HCT116 (cell line): ENCODE measurements around the gene LDLRAD4. TPM values are rescaled to one million over a fixed set of nuclear protein-coding genes. Genes with fewer than 3 reads are reported as not detected.

ENCODE experiments used
- ATAC-seq: fragments of 200-7000 bp; cut with Tn5 transposase; 2 replicates; pipeline ENCODE4 v1.9.1; 2020; ENCODE audit warnings: mild to moderate bottlenecking, moderate library complexity
- BruUV-seq: library from RNA; stranded (reverse); fragments of 400-500 nt; replicated peaks from 2 replicates; lab custom pipeline; 2021; lab: Mats Ljungman, UMichigan
- CTCF ChIA-PET: fragments of 300-600 bp; sonication (Branson Sonifier 250); formaldehyde crosslinking; loops from one replicate; lab custom pipeline; 2021; ENCODE audit warnings: antibody characterized with exemption; lab: Charles Lee
- POLR2A ChIA-PET: fragments of 300-600, 350-600 bp; sonication (Branson Sonifier 250); formaldehyde crosslinking; loops from one replicate; lab custom pipeline; 2021; ENCODE audit warnings: antibody characterized with exemption; lab: Charles Lee
- RAD21 ChIA-PET, 2 experiments: fragments of 300-600 bp; sonication (Branson Sonifier 250); formaldehyde crosslinking; loops; one replicate each; lab custom pipeline; 2023; ENCODE audit warnings: low total read pairs in 2 of 2; ENCODE audit not compliant: uncharacterized antibody in 2 of 2, unreplicated experiment in 2 of 2, low non-redundant PET in 1 of 2; lab: Charles Lee
- DNase-seq: peaks from one replicate; pipeline ENCODE4 v3.0.0-alpha.2; 2010; ENCODE audit warnings: low read depth, low spot score
- H2AFZ ChIP-seq: fragments of 200-600 bp; shearing (Covaris generic), sonication (generic); 2 replicates; pipeline ENCODE4 v1.6.1; 2017; ENCODE audit warnings: low read depth, mixed run types, mixed read lengths, antibody characterized with exemption, low read length; ENCODE audit not compliant: poor library complexity, severe bottlenecking
- H3K27ac ChIP-seq: 2 replicates; pipeline ENCODE4 v1.5.1; 2012; ENCODE audit warnings: low read depth, low read length
- H3K27me3 ChIP-seq: fragments of 200-600 bp; sonication (generic); 2 replicates; pipeline ENCODE4 v1.6.1; 2016; ENCODE audit warnings: mixed run types, low read length, mixed read lengths; ENCODE audit not compliant: insufficient read depth
- H3K36me3 ChIP-seq, 2 experiments: fragments of 200-500 bp in 1 of 2; fragments of 200-600 bp in 1 of 2; sonication (Bioruptor generic) in 1 of 2; sonication (generic) in 1 of 2; 2 replicates each; pipeline versions ENCODE4 v1.5.1 to v1.6.1; 2014 to 2016; ENCODE audit warnings: low read length in 2 of 2, inconsistent platforms in 1 of 2, mixed read lengths in 1 of 2, mixed run types in 1 of 2; ENCODE audit not compliant: insufficient read depth in 2 of 2, control insufficient read depth in 1 of 2
- H3K4me1 ChIP-seq, 2 experiments: fragments of 200-600 bp in 1 of 2; sonication (generic) in 1 of 2; 2 replicates each; pipeline versions ENCODE4 v1.5.1 to v1.6.1; 2012 to 2017; ENCODE audit warnings: low read length in 2 of 2, inconsistent platforms in 1 of 2, mild to moderate bottlenecking in 1 of 2, mixed read lengths in 1 of 2, mixed run types in 1 of 2, moderate library complexity in 1 of 2; ENCODE audit not compliant: insufficient read depth in 2 of 2, control insufficient read depth in 1 of 2
- H3K4me2 ChIP-seq: fragments of 200-600 bp; sonication (generic); 2 replicates; pipeline ENCODE4 v1.6.1; 2017; ENCODE audit warnings: mixed run types, low read length, mixed read lengths
- H3K4me3 ChIP-seq, 2 experiments: fragments of 200-600 bp in 1 of 2; sonication (generic) in 1 of 2; replicated peaks in 1 of 2; 2 replicates each; pipeline ENCODE4 v1.5.1; 2011 to 2016; ENCODE audit warnings: low read length in 2 of 2, control low read depth in 1 of 2, low read depth in 1 of 2, mild to moderate bottlenecking in 1 of 2, mixed read lengths in 1 of 2, mixed run types in 1 of 2
- H3K79me2 ChIP-seq: fragments of 200-600 bp; sonication (generic); 2 replicates; pipeline ENCODE4 v1.6.1; 2017; ENCODE audit warnings: mild to moderate bottlenecking, mixed run types, low read length, moderate library complexity, mixed read lengths; ENCODE audit not compliant: insufficient read depth
- H3K9ac ChIP-seq: fragments of 200-600 bp; sonication (generic); 2 replicates; pipeline ENCODE4 v1.6.1; 2016; ENCODE audit warnings: low read length, mixed read lengths
- H3K9me2 ChIP-seq: fragments of 200-600 bp; sonication (generic), shearing (Covaris generic); 2 replicates; pipeline ENCODE4 v1.6.1; 2017; ENCODE audit warnings: mixed run types, mild to moderate bottlenecking, moderate library complexity; ENCODE audit not compliant: insufficient read depth
- H3K9me3 ChIP-seq, 2 experiments: fragments of 200-500 bp in 1 of 2; fragments of 200-600 bp in 1 of 2; sonication (Bioruptor generic) in 1 of 2; sonication (generic) in 1 of 2; 2 replicates each; pipeline ENCODE4 v1.6.1; 2014 to 2017; ENCODE audit warnings: low read length in 2 of 2, mixed read lengths in 2 of 2, inconsistent platforms in 1 of 2, low read depth in 1 of 2, mild to moderate bottlenecking in 1 of 2, mixed run types in 1 of 2, moderate library complexity in 1 of 2; ENCODE audit not compliant: control insufficient read depth in 1 of 2, insufficient read depth in 1 of 2
- H4K20me1 ChIP-seq: fragments of 200-600 bp; sonication (generic), shearing (Covaris generic); 2 replicates; pipeline ENCODE4 v1.6.1; 2017; ENCODE audit warnings: mixed run types, mild to moderate bottlenecking, moderate library complexity; ENCODE audit not compliant: insufficient read depth
- EGR1 ChIP-seq: IDR thresholded peaks from 2 replicates; pipeline ENCODE4 v1.6.1; 2012; ENCODE audit warnings: low read depth
- ELF1 ChIP-seq: IDR thresholded peaks from 2 replicates; pipeline ENCODE4 v1.6.1; 2012; ENCODE audit warnings: low read depth, borderline replicate concordance
- EZH2 ChIP-seq: fragments of 200-600 bp; sonication (generic); IDR thresholded peaks from 2 replicates; pipeline ENCODE4 v1.6.1; 2017; ENCODE audit warnings: antibody characterized with exemption, mixed run types
- POLR2AphosphoS5 ChIP-seq: IDR thresholded peaks from 2 replicates; pipeline ENCODE4 v1.6.1; 2011; ENCODE audit warnings: mild to moderate bottlenecking, low read depth, low read length, moderate library complexity
- REST ChIP-seq: IDR thresholded peaks from 2 replicates; pipeline ENCODE4 v1.6.1; 2012; ENCODE audit warnings: low read depth
- SP1 ChIP-seq: IDR thresholded peaks from 2 replicates; pipeline ENCODE4 v1.6.1; 2012; ENCODE audit warnings: low read depth
- TCF7L2 ChIP-seq: IDR thresholded peaks from 2 replicates; pipeline ENCODE4 v1.7.0; 2011; ENCODE audit warnings: borderline replicate concordance, inconsistent platforms; ENCODE audit not compliant: insufficient read depth, insufficient read length; ENCODE audit errors: extremely low read depth
- YY1 ChIP-seq: IDR thresholded peaks from 2 replicates; pipeline ENCODE4 v1.6.1; 2011; ENCODE audit warnings: low read length, low read depth, moderate library complexity, mild to moderate bottlenecking; ENCODE audit not compliant: insufficient replicate concordance; ENCODE audit errors: extremely low read depth
- intact Hi-C: fragments of 100-400 bp; cut with micrococcal nuclease; formaldehyde crosslinking; loops from 2 replicates; pipeline ENCODE4 v1.10.0; 2022
- total RNA-seq: library from RNA; stranded (reverse); gene quantifications from one replicate; pipeline ENCODE4 v1.2.1, GENCODE V29; 2021; ENCODE audit not compliant: unreplicated experiment
- TF ChIP-seq, protein P1 (sequence below): IDR thresholded peaks from 2 replicates; pipeline ENCODE4 v1.6.1; 2011; ENCODE audit warnings: mild to moderate bottlenecking, low read length, moderate library complexity; ENCODE audit not compliant: insufficient replicate concordance; ENCODE audit errors: extremely low read depth

Gene LDLRAD4
- total RNA-seq, 1 experiment from 2014 or later, result 1.2 TPM

GRCh38 chr18:13366962-13367892, 148.7 kb downstream of the LDLRAD4 start:
- Histone ChIP-seq H3K4me3 (no peak overlapping the region), H3K9ac (no peak overlapping the region), H3K9me3 (no peaks in the 10 kb centered on the region), H2AFZ (no peak overlapping the region), H3K79me2 (no peaks in the 10 kb centered on the region), H3K4me1 (peaks cover 5 to 10% of the 10 kb centered on the region in 2 experiments), H3K27me3 (peaks cover 8% of the 10 kb centered on the region; the same call in 1 of the 2 replicates), H4K20me1 (no peaks in the 10 kb centered on the region), H3K4me2 (no peak overlapping the region), H3K27ac (no peak overlapping the region), H3K36me3 (no peaks in the 10 kb centered on the region), H3K9me2 (no peaks in the 10 kb centered on the region)
- ChIA-PET RAD21 (no interaction called here), CTCF (no interaction called here), POLR2A (no interaction called here)
- TF ChIP-seq, protein P1, sequence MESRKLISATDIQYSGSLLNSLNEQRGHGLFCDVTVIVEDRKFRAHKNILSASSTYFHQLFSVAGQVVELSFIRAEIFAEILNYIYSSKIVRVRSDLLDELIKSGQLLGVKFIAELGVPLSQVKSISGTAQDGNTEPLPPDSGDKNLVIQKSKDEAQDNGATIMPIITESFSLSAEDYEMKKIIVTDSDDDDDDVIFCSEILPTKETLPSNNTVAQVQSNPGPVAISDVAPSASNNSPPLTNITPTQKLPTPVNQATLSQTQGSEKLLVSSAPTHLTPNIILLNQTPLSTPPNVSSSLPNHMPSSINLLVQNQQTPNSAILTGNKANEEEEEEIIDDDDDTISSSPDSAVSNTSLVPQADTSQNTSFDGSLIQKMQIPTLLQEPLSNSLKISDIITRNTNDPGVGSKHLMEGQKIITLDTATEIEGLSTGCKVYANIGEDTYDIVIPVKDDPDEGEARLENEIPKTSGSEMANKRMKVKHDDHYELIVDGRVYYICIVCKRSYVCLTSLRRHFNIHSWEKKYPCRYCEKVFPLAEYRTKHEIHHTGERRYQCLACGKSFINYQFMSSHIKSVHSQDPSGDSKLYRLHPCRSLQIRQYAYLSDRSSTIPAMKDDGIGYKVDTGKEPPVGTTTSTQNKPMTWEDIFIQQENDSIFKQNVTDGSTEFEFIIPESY, result no peak
- TF ChIP-seq POLR2AphosphoS5, result no peak
- DNase-seq (no peak), ATAC-seq (no peak)
- no TSS peak for BruUV-seq
- intact Hi-C loops, result no loop called here

DNA sequence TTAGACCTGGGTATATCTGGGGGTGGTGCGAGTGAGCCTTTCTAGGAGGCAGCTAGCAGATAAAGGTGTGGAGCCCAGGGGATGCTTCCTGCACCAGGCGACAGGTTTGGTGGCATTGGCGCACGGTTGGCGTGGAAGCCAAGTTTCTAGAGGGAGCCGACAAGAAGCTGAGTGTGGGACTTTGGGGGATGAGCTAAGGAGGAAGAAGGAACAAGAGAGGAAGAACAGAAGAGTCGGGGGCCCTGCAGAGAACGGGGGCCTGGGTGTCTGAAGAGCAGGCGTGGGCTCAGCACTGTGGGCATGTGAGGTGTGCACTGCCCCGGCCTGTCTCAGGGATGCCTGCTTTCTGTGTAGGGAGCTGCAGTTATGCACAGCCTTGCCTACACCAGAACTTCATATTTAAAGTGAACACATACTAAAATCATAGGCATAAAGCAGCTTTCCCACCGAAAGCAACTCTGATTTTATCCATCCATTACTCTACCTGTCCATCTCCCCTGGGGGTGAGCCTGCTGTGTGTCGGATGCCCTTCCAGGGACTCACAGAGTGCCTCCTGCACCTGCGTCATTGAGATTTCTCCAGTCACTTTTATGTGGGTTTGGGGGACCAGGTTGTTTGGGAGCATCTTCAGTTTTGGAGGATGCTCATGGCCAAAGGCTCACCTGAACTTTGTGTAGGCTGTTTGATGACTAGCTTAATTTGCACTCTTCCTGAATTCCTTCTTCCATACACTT, 149.7 kb downstream of the LDLRAD4 start:
- Histone ChIP-seq H3K27ac (no peak overlapping the region), H3K9ac (no peak overlapping the region), H3K9me3 (no peaks in the 10 kb centered on the region), H3K79me2 (no peaks in the 10 kb centered on the region), H3K4me1 (peaks cover 5 to 10% of the 10 kb centered on the region in 2 experiments), H2AFZ (no peak overlapping the region), H3K4me3 (no peak overlapping the region), H4K20me1 (no peaks in the 10 kb centered on the region), H3K36me3 (no peaks in the 10 kb centered on the region), H3K27me3 (peaks cover 8% of the 10 kb centered on the region; the same call in 1 of the 2 replicates), H3K4me2 (no peak overlapping the region), H3K9me2 (no peaks in the 10 kb centered on the region)
- ATAC-seq, result no peak
- intact Hi-C loops, result no loop called here
- ChIA-PET RAD21 (no interaction called here), POLR2A (no interaction called here), CTCF (no interaction called here)
- no peak for TF ChIP-seq ELF1
- no peak for TF ChIP-seq REST
- TF ChIP-seq YY1, result no peak
- no peak for TF ChIP-seq EZH2
- TF ChIP-seq TCF7L2, result no peak
- TF ChIP-seq SP1, result no peak
- TF ChIP-seq EGR1, result no peak
- no peak for DNase-seq
- BruUV-seq, result no TSS peak
